ENCODE data around the gene ARSJ. TPM values are rescaled to one million over a fixed set of nuclear protein-coding genes. Genes with fewer than 3 reads are reported as not detected.

Gene ARSJ
- total RNA-seq, 1 experiment from 2014 or later: 4.6 TPM

- intact Hi-C loops (cut with micrococcal nuclease; ENCODE audit: unreplicated experiment): loop anchor here (10.0 kb wide), 1 partner anchor 736 kb away; no protein-coding TSS in a partner anchor
- BruUV-seq (replicated peaks): no TSS peak
- H3K27ac ChIP-seq (ENCODE audit: low read depth, low read length, poor library complexity, severe bottlenecking): peak overlapping the region; percentile 67
- H3K4me1 ChIP-seq (ENCODE audit: insufficient read depth, low read length, poor library complexity, severe bottlenecking): peaks cover 72% of the 10 kb centered on the region
- no peaks in the 10 kb centered on the region for H3K36me3 ChIP-seq (ENCODE audit: insufficient read depth, low read length, poor library complexity, severe bottlenecking)
- DNase-seq (ENCODE audit: low spot score): peak; percentile 89
- ChIA-PET POLR2A (ENCODE audit: low non-redundant PET) (interaction anchor here (0.6 kb wide), 1 partner anchor 261 kb away, joined by 3 read pairs; no protein-coding TSS in a partner anchor), CTCF (no interaction called here)
- H3K4me3 ChIP-seq (ENCODE audit: low read depth, low read length, poor library complexity, severe bottlenecking): peak overlapping the region; percentile 34
- peaks cover 6% of the 10 kb centered on the region for H3K9me3 ChIP-seq (ENCODE audit: low read depth, low read length, poor library complexity, severe bottlenecking)
- no peaks in the 10 kb centered on the region for H3K27me3 ChIP-seq (replicated peaks; ENCODE audit: insufficient read depth, low read depth, low read length, poor library complexity)
- TF ChIP-seq CTCF (conservative IDR thresholded peaks at IDR 0.05; ENCODE audit: low read depth, low read length): no peak
- TF ChIP-seq EZH2 (IDR thresholded peaks at IDR 0.05; ENCODE audit: borderline replicate concordance, low read depth, low read length, poor library complexity, severe bottlenecking): no peak
Observed at GRCh38 chr4:113958766-113959538, 20.5 kb downstream of the ARSJ start.

GRCh38 chr4:113957956-113958355, 21.5 kb downstream of the ARSJ start:
- Histone ChIP-seq H3K27ac (ENCODE audit: low read depth, low read length, poor library complexity, severe bottlenecking) (peak overlapping the region; percentile 67), H3K4me1 (ENCODE audit: insufficient read depth, low read length, poor library complexity, severe bottlenecking) (peaks cover 81% of the 10 kb centered on the region), H3K9me3 (ENCODE audit: low read depth, low read length, poor library complexity, severe bottlenecking) (no peaks in the 10 kb centered on the region), H3K27me3 (replicated peaks; ENCODE audit: insufficient read depth, low read depth, low read length, poor library complexity) (no peaks in the 10 kb centered on the region), H3K36me3 (ENCODE audit: insufficient read depth, low read length, poor library complexity, severe bottlenecking) (no peaks in the 10 kb centered on the region), H3K4me3 (ENCODE audit: low read depth, low read length, poor library complexity, severe bottlenecking) (no peak overlapping the region)
- no TSS peak for BruUV-seq (replicated peaks)
- ChIA-PET CTCF (no interaction called here), POLR2A (ENCODE audit: low non-redundant PET) (no interaction called here)
- no peak for TF ChIP-seq CTCF (conservative IDR thresholded peaks at IDR 0.05; ENCODE audit: low read depth, low read length)
- intact Hi-C loops (cut with micrococcal nuclease; ENCODE audit: unreplicated experiment): loop anchor here (10.0 kb wide), 1 partner anchor 737 kb away; no protein-coding TSS in a partner anchor
- peak; percentile 37 for DNase-seq (ENCODE audit: low spot score)

- ChIA-PET CTCF (no interaction called here), POLR2A (ENCODE audit: low non-redundant PET) (no interaction called here)
- no TSS peak for BruUV-seq (replicated peaks)
- Histone ChIP-seq H3K27me3 (replicated peaks; ENCODE audit: insufficient read depth, low read depth, low read length, poor library complexity) (no peaks in the 10 kb centered on the region), H3K4me1 (ENCODE audit: insufficient read depth, low read length, poor library complexity, severe bottlenecking) (peaks cover 80% of the 10 kb centered on the region), H3K9me3 (ENCODE audit: low read depth, low read length, poor library complexity, severe bottlenecking) (no peaks in the 10 kb centered on the region), H3K4me3 (ENCODE audit: low read depth, low read length, poor library complexity, severe bottlenecking) (peak overlapping the region; percentile 7), H3K27ac (ENCODE audit: low read depth, low read length, poor library complexity, severe bottlenecking) (peak overlapping the region; percentile 11), H3K36me3 (ENCODE audit: insufficient read depth, low read length, poor library complexity, severe bottlenecking) (no peaks in the 10 kb centered on the region)
- DNase-seq (ENCODE audit: low spot score): peak; percentile 38
- TF ChIP-seq CTCF (conservative IDR thresholded peaks at IDR 0.05; ENCODE audit: low read depth, low read length) (no peak), EZH2 (IDR thresholded peaks at IDR 0.05; ENCODE audit: borderline replicate concordance, low read depth, low read length, poor library complexity, severe bottlenecking) (no peak)
- intact Hi-C loops (cut with micrococcal nuclease; ENCODE audit: unreplicated experiment): loop anchor here (1.0 to 10.0 kb wide), 2 partner anchors 66 to 739 kb away; no protein-coding TSS in a partner anchor
Observed at GRCh38 chr4:113955948-113956347, 23.5 kb downstream of the ARSJ start.
